Fibroblast of skin of abdomen (primary cell): Measurements from ENCODE around the gene UGCG.
"Not testable (repeated sequence)": the region's sequence is repeated elsewhere in the genome, so short reads cannot be mapped to it uniquely, and the experiment has no call there.

Source experiments
- DNase-seq: peaks from one replicate; pipeline ENCODE4 v3.0.0-alpha.2; 2013

The UGCG gene

GRCh38 chr9:111955048-111955447, 58.4 kb downstream of the UGCG start:
- no peak for DNase-seq

GRCh38 chr9:111957856-111958631, 61.4 kb downstream of the UGCG start:
- peak; percentile 98 for DNase-seq

GRCh38 chr9:111959468-111960359, 63.1 kb downstream of the UGCG start:
- peak; percentile 92 for DNase-seq

- DNase-seq, result not testable (repeated sequence)
Measured at GRCh38 chr9:111960485-111960884, 63.9 kb downstream of the UGCG start.

GRCh38 chr9:111961009-111961408, 64.4 kb downstream of the UGCG start:
- peak; percentile 44 for DNase-seq

GRCh38 chr9:111961575-111961974, 65.0 kb downstream of the UGCG start:
- no peak for DNase-seq

GRCh38 chr9:111962021-111962420, 65.4 kb downstream of the UGCG start:
- no peak for DNase-seq

GRCh38 chr9:111963995-111964394, 67.4 kb downstream of the UGCG start:
- DNase-seq, result no peak

GRCh38 chr9:111965566-111966019, 69.0 kb downstream of the UGCG start:
- peak; percentile 94 for DNase-seq

- DNase-seq, result no peak
Measured at GRCh38 chr9:111966124-111966723, 69.6 kb downstream of the UGCG start.

GRCh38 chr9:111966861-111967291, 70.3 kb downstream of the UGCG start:
- no peak for DNase-seq

GRCh38 chr9:111967621-111968020, 71.0 kb downstream of the UGCG start:
- DNase-seq, result no peak

GRCh38 chr9:111969061-111969460, 72.4 kb downstream of the UGCG start:
- DNase-seq, result peak; percentile 28

GRCh38 chr9:111969622-111970021, 73.0 kb downstream of the UGCG start:
- no peak for DNase-seq

GRCh38 chr9:111970827-111971226, 74.2 kb downstream of the UGCG start:
- no peak for DNase-seq

GRCh38 chr9:111974092-111974681, 77.6 kb downstream of the UGCG start:
- DNase-seq, result peak; percentile 33

GRCh38 chr9:111975709-111976108, 79.1 kb downstream of the UGCG start:
- DNase-seq, result no peak

- no peak for DNase-seq
Measured at GRCh38 chr9:111978616-111979015, 82.0 kb downstream of the UGCG start.

- DNase-seq, result no peak
Measured at GRCh38 chr9:111979561-111979960, 82.9 kb downstream of the UGCG start.

- DNase-seq, result no peak
Measured at GRCh38 chr9:111980398-111980797, 83.8 kb downstream of the UGCG start.

- DNase-seq, result no peak
Measured at GRCh38 chr9:111983484-111983908, 86.9 kb downstream of the UGCG start.

GRCh38 chr9:111984086-111984802, 87.6 kb downstream of the UGCG start:
- DNase-seq, result no peak
